Measurements from ENCODE around the gene ACADSB.

ACADSB gene

DNA sequence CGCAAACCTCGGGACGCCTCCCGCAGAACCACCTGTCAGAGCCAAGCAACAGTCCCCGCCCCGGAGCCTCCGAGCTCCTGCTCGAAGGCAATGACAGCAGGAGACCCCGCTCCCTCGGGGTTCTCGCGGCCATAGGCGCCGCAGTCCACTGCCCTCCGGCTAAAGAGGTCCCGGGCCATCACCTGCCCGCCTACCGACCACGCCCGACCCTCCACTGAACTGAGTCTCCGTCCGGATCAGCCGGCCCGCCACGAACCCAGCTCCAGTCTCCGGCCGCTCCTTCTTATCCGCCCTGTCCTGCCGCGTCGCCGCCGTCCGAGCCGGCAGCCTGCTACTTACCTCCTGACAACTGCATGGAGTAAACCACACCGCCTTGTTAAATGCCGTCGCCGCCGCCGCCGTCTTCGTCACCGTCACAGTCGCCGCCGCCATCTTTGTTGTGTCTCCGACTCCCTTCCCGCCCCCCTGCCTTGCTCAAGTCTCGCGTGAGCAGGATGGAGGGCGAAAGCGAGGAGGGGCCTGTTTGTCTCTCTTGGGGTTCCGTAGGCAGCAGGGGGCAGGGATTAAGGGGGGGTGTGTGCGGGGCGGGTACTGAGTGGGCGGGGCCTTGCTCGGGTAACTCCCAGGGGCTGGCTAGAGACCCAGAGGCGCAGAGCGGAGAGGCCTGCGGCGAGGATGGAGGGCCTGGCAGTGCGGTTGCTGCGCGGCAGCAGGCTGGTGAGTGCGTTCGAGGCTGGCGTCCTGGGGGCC lies at the start of gene ACADSB, which contains the start of gene IKZF5:
Gene ACADSB (plus strand): TSS at position 652 of the 750 bp plus-strand sequence. CDS start 24 bp downstream, at position 676.
Gene IKZF5 (minus strand): TSS at position 441 of the 750 bp plus-strand sequence. CDS start 10,170 bp downstream, outside the sequence.
- peak; percentile 94 to 98 (median 96) for DNase-seq

- no peak for DNase-seq
Measured at GRCh38 chr10:122962405-122962804, 46.4 kb upstream of the ACADSB start.

DNA sequence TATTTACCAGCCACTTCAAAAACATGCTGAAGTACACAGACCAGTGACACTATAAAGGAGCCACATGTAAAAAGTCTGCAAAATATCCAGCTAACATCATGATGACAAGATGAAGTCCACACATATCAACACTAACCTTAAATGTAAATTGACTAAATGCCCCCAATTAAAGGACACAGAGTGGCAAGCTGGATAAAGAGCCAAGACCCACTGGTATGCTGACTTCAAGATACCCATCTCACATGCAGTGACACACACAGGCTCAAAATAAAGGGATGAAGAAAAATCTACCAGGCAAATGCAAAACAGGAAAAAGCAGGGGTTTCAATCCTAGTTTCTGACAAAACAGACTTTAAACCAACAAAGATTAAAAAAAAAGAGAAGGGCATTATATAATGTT lies 41.9 kb upstream of the ACADSB start:
- no peak for DNase-seq

GRCh38 chr10:122968698-122969097 lies 40.1 kb upstream of the ACADSB start:
- DNase-seq = no peak

DNA sequence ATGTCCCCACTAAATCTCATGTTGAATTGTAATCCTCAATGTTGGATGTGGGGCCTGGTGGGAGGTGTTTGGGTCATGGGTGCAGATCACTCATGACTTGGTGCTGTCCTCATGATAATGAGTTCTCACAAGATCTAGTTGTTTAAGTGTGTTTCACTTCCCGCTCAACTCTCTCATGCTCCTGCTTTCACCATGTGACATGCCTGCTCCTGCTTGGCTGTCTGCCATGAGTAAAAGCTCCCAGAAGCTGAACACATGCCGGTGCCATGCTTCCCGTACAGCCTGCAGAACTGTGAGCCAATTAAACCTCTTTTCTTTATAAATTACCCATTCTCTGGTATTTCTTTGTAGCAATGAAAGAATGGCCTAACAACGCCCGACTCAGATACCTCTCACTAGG lies 34.8 kb upstream of the ACADSB start:
- DNase-seq = no peak

- no peak for DNase-seq
Measured at GRCh38 chr10:122974543-122975064, 34.2 kb upstream of the ACADSB start.

- DNase-seq = peak; percentile 81 to 97 (median 84)
Measured at GRCh38 chr10:122980209-122981065, 28.4 kb upstream of the ACADSB start, which contains the start of gene PSTK. Gene PSTK (plus strand): TSS chr10:122980401. CDS start chr10:122980480, 79 bp downstream.

GRCh38 chr10:122981066-122981464 lies 27.7 kb upstream of the ACADSB start:
- DNase-seq = peak in 1 of 6 experiments; percentile 40

- DNase-seq = no peak
Measured at GRCh38 chr10:122983898-122984297, 24.9 kb upstream of the ACADSB start.

GRCh38 chr10:122984708-122985107 lies 24.1 kb upstream of the ACADSB start:
- DNase-seq = no peak

DNA sequence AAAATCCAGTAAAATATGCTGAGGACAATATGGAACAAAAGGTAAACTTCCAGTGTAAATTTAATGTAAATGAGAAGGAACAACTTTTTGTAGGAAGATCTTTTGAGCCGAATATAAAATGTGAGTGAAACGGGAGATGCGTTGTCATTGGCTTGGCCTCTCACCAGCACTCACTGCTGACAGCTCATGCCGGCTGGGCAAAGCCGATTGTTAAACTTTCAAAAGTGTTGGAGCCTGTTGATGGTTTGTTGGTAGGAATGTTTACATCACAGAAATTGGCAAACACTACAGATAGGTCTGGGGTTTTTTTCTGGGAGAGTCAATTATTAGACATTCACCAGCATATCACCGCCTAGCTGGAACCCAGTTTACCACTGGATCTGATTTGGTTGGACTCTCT lies 22.5 kb upstream of the ACADSB start:
- DNase-seq = no peak

DNA sequence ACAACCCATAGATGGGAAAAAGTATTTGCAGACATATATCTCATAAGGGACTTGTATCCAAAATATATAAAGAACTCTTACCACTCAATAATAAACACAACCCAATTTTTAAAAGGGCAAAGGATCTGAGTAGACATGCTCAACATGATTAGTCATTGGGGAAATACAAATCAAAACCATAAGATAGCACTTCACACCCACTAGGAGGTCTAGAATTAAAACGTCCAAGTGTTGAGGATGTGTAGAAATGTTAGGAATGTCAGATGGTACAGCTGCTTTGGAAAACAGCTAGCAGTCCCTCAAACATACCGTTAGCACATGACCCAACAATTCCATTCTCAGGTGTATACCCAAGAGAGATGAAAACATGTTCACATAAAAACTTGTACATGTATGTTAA lies 20.3 kb upstream of the ACADSB start:
- DNase-seq = no peak

- DNase-seq = no peak
Measured at GRCh38 chr10:122990278-122990677, 18.5 kb upstream of the ACADSB start.

GRCh38 chr10:122992031-122992585 lies 16.7 kb upstream of the ACADSB start:
- no peak for DNase-seq

DNA sequence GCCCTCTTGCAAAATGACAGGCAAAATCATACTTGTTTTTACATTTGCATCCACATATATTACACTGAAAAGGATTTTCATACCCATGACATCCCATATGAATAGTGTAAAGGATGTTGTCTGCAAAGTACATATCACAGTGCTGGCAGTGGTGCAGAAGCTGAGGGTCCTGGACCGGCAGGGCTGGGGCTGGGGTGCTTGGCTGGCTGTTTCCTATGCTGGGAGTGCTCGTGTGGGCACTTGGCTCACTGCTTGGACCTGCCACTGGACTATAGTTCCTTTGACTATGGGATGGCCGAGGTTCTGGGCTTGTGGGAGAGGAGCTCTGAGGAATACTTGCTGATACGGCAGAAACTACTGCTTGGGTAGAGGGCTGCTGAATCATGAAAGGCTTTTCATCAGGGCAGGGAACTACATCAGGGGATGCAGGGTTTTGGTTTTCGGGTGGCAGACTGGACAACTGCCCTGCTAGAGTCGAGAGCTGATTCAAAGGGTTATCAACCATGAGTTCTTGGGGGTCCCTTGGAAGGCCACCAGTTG lies 14.9 kb upstream of the ACADSB start:
- DNase-seq = no peak

GRCh38 chr10:122995936-122996335 lies 12.9 kb upstream of the ACADSB start:
- no peak for DNase-seq

DNA sequence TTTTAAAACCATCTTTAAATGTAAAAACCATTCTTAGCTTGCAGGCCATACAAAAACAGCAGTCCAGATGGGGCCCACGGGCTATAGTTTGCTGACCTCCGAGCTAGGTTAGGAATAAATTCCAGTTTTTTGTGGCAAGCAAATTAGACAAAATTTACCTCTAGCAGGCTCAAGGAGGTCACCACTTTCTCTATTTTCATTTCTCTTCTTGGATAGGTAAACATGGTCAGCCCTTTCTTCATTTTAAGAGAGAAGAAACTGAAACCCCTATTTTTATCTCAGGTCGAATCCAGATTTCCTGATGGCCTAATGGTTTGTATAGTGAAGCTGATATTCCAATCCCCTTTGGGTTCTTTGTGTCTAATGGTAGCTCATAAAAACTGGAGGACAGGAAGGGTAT lies 10.9 kb upstream of the ACADSB start:
- DNase-seq = no peak

DNA sequence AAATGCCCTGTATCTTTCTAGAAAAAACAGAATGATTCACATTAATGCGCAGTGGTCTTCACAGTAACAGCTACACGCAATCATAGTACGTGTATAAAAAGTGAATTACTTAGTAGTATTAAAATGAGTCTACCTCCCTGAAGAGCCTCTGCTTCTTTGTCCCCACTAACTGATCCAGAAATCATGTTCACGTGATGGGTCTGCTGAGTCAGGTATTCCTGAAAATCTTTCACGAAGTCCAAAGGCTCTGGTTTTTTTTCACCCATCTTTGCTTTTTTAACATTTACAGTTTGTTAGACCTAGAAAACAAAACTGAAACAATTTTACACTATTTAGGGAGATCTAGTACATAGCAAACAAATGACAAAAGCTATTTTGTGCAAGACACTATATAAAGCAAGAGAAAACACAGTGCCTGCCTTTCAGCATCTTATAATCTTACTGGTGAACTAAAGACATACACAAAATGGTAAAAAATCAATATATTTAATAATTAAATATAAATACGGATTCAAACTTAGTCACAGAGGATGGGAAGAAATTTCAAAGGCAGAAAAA lies 10.4 kb upstream of the ACADSB start:
- DNase-seq = no peak

- DNase-seq = no peak
Measured at GRCh38 chr10:122998934-122999333, 9.9 kb upstream of the ACADSB start.

- no peak for DNase-seq
Measured at GRCh38 chr10:122999347-122999746, 9.5 kb upstream of the ACADSB start.

DNA sequence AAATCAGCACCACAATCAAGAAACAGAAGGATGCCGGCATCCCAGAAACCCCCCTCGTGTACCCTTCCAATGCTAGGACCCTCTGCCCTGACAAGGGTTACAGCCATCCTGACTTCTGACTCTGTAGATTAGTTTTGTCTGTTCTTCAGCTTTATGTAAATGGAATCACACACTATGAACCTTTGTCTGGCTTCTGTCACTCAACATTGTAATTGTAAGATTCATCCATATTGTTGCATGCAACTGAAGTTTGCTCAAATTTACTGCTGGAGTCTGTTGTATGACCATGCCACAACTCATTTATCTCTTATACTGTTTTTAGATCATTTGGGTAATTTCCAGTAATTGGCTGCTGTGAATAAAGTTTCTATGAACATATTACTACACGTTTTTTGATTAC lies 8.7 kb upstream of the ACADSB start:
- DNase-seq = no peak

DNA sequence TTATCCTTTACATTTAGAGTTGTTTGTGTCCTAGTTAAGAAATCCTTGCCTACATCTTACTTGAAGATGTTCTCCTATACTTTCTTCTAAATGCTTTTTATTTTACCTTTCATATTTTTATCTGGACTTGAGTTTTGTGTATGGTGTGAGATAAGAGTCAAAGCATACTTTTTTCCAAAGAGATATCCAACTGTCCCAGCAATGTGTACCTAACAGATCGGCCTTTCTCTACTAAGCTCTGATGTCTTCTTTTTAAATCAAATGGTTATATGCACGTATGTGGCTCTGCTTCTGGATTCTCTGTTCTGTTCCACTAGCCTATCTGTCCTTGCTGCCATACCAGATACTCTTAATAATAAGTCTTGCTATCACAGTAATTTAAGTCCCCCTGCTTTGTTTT lies 7.4 kb upstream of the ACADSB start:
- no peak for DNase-seq

DNA sequence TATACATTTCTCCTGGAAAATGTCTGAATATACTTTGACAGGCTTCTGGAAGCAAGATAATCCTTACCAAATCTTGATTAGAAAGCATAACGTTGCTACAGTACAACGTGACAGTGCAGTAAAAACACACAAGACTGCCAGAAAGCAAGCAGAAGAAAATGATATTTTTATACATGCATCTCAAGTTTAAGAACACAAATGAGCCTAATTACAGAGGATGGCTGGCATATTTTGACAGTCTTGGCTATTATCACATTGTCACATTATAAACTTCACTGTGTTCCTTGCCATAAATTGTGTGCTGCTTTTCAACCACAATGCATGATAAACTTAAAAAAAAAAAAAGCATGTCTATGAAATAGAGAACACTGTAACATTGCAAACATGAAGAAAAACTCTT lies 4.5 kb upstream of the ACADSB start:
- no peak for DNase-seq

Measured in stimulated activated naive CD4-positive, alpha-beta T cell (primary cell).